Measurements from ENCODE around the gene ATF6B.

Gene ATF6B

DNA sequence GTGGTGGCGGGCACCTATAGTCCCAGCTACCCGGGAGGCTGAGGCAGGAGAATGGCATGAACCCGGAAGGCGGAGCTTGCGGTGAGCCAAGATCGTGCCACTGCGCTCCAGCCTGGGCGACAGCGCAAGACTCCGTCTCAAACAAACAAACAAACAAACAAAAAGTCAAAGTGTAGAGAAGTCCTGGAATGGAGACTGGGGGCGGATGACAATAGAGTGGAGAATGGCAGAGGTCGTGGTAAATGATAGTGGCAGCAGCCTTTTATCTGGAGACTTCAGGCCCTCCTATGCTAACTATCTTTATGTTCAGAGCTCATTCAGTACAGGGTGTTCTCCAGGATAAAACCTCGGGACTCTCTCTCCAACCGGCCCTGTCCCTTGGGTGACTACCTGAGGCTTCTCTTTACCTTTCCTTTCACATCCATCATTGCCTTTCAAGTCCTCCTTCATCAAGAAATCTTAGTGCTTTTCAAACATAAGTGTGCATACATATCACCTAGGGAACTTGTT, 3.4 kb upstream of the ATF6B start:
- DNase-seq (ENCODE audit: low read depth in 2 of 2), result no peak

DNA sequence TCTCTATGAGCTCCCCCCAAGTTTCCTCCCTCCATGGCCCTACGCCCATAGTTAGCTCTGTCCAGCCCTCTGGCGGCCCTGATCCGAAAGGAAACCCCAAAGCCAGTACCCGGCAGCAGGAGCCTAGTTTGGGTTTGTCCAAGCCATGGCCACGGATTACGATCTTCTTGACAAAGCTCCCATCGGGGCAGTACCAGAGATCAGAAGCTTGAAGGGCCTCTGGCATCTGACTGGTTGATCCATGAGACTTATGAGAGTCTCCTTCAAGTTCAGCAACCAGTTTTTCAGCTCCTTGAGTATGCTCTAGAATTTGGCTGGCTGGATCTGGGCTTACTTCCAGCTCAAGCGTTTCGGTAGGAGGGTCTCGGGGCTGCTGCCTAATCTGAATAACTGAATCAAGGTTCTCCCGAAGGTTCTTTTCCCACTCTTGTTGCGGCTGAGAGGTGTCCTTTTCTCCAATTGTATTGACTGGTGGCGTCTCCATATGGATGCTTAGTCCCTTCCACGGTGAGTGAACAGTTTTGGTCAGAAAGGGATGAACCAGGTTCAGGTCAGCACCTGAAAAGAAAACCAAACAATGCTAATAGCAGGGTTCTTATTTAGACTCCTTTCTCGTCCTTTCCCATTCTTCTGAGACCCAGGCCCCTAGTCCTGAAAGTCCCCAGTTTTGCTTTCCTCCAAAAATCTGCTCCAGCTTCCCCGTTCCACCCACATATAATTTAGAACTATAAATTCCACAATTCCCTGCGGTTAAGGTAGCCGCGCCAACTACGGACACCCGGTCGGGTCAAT, 1.4 kb upstream of the ATF6B start:
- DNase-seq (ENCODE audit: low read depth in 2 of 2), result no peak

DNA sequence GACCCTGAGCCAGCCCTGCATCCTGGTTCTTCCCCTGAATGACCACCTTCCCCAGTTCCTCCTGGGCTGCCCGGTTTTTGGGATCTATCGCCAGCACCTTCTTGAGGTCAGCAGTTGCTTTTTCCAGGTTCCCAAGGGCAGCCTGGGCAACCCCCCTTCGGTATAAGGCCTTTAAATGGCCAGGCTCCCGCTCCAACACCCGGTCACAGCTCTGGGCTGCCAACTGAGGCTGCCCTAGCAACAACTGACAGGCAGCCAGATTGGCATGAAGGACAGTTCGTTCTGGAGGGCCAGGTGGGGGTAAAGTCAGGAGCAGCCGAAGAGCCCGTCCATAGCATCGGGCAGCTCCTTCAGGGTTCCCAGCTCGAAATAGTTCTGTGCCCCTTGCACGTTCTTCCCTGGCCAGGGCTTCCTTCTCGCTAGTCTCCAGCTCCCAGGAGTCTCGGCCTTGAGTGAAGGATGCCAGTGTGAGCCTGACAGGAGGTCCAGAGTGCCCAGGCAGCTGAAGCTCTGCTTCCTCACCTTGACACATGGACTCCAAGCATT, 778 bp upstream of the ATF6B start:
- DNase-seq (ENCODE audit: low read depth in 2 of 2), result no peak

DNA sequence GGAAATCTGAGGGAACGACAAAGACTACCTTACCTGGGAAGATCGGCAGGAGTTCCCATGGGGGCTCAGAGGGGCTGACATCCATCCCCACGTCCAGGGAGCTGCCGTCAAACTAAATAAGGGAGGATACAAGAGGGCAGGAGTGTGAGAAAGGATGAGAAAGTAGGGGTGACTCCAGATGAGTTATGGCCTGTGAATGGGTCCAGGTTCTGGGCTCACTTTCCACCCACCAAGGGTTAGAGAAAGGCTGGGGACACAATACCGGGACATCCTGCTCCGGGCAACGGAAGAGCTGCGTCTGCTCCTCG, 683 bp downstream of the ATF6B start:
- no peak for DNase-seq (ENCODE audit: low read depth in 2 of 2)

DNA sequence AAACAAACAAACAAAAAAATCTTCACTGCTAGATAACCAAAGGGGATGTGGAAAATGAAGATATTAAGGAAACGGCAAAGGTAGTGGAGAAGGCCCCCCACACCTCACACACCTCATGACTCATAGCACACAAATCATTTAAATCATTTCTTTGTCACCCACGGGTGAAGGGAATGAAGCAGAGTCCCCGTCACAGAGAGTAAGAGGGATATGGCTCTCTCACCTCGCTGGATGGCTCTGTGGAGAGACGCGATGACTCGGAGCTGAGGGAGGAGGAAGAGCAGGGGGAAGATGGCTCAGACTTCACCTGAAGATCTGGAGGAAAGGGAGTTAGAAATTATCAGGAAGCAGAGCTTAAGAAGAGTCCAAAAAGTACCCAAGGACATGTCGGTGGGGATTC, 1.2 kb downstream of the ATF6B start:
- DNase-seq (ENCODE audit: low read depth in 2 of 2), result no peak

DNA sequence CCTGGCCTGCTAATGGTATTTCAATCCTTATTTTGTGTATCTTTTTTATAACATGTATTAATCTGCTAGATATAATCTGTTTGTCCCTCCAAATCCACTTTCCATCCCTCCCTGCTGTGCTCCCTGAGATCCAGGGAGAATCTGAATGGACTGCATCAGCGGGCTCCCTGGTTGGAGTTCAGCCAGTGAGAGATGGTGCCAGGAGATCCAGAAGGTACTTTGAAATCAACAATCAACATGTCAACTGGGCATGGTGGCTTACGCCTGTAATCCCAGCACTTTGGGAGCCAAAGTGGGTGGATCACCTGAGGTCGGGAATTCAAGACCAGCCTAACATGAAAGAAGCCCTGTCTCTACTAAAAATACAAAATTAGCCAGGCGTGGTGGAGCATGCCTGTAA, 4.4 kb downstream of the ATF6B start:
- DNase-seq (ENCODE audit: low read depth in 2 of 2), result no peak

DNA sequence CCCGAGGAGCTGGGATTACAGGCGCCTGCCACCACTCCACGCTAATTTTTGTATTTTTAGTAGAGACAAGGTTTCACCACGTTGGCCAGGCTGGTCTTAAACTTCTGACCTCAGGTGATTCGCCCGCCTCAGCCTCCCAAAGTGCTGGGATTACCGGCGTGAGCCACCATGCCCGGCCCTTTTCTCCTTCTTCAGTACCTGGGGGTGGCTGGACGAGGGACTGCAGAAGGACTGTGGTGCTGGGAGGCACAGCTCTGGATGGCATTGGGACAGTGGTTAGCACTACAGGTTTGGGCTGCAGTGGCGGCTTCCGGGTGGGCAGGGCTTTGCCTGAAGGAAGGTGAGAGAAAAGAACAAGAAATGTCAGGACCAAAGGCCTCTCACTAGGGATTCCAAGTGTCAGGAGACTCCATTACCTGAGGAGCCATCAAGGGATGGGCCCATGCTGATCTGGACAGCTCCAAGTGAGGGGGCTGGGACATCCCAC, 7.4 kb downstream of the ATF6B start:
- no peak for DNase-seq (ENCODE audit: low read depth in 2 of 2)

DNA sequence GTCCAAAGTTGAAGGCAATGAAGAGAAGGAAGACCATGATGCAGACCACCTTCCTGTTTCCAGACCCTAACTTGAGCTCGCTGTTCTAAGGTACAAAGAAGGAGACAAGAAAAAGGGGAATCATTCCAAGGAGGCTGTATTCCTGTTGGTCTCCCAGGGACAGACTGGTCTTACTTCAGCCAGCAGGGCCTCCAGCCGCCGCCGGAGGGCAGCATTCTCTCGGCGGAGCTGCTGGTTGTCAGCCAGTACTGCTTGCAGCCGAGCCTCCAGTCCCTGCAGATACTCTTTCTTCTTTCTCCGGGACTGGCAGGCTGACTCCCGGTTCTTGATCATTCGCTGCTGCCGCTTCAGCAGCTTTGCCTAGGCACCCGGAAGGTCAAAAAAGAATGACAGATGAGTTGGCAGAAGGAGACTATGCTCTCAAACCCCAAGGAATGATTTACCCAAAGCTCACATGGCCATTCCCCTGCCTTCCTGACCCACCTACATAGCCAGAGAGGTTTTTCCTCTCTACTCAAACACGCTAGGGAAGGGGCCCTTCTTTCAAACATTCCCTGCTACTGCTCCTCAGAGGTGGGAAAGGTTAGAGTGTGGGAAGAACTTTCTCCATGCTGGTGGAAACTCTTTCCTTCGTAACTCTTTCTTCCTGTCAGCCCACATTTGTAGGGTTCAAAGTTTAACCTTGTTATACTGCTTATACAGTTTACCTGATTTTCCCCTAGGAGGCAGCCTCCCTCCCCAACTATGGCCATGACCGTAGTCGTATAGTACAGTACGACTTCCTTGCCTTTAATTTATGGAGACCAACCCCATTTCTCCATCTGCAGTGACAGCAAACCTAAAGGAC, 9.0 kb downstream of the ATF6B start:
- peak; percentile 54 to 57 for DNase-seq (ENCODE audit: low read depth in 2 of 2)

DNA sequence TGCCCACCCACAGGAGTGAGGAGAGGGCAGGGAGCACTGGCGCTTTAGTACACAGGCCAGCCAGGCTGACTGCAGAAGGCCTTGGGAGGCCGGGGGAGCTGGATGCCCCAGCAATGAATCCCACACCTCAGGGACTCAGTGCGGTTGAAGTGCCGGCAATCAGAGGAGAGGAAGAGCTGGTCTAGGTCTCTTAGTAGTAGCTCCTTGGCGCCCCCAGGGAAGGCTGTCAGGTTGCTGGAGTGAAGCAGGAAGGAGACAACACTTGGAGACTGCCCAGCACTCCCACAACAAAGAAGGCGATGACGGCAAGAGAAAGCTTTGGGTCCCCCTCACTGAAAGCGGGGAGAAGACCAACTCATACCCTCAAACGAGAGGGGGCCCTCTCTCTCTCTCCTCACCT, 10.6 kb downstream of the ATF6B start:
- DNase-seq (ENCODE audit: low read depth in 2 of 2), result no peak

DNA sequence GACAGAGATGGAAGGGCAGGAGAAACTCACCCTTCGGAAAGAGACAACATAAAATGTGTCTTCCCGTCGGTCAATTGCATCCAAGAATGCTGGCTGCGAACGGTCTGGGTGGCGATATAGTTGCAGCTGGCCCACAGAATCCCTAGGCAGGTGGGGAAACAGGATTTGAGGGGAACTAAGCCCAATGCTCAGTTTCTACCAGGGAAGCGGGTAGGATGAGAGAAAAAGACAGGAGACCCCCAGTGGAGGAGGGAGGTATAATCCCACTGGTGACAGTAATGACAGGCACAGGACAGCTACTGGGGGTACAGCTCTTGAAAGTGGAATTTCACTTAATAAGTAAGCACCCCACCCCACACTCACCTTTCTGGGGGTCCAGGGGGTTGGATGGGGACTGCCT, 11.4 kb downstream of the ATF6B start:
- no peak for DNase-seq (ENCODE audit: low read depth in 2 of 2)

DNA sequence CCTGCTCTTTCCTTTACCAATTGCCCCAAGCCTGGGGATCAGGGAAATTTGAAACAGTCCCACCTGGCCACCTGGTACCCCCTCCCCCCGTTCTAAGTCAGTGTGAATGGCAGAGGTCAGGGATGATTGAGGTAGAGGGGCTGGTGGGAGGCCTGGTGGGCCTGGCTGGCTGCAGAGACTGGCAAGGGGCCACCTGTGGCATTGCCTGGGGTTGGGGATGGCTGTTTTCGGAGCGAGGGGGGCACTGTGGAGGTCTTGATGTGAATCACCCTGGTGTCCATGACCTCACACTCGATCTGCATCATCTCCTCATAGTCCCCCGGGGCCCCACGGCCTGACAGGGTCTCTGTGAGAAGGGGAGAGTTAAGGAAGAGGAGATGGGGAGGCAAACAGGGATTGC, 12.4 kb downstream of the ATF6B start:
- no peak for DNase-seq (ENCODE audit: low read depth in 2 of 2)

DNA sequence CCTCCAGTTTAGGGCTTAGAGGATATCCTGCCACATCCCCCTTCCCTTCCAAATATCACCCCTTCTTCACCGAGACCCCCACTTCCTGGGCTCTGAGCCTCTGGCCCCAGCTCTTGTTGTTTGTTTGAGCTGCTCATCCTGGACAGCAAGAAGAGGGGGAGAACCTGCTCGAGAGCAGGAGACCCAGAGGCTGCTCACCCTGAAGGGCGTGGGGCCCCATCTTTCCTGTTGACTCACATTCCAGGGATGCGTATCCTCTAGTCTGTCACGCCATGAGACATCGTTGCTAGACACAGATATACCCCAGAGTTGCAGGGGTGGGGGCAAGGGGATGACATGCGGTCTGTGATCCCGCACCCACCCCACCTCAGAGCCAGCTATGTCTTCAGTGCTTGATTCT, 13.2 kb downstream of the ATF6B start:
- no peak for DNase-seq (ENCODE audit: low read depth in 2 of 2)

DNA sequence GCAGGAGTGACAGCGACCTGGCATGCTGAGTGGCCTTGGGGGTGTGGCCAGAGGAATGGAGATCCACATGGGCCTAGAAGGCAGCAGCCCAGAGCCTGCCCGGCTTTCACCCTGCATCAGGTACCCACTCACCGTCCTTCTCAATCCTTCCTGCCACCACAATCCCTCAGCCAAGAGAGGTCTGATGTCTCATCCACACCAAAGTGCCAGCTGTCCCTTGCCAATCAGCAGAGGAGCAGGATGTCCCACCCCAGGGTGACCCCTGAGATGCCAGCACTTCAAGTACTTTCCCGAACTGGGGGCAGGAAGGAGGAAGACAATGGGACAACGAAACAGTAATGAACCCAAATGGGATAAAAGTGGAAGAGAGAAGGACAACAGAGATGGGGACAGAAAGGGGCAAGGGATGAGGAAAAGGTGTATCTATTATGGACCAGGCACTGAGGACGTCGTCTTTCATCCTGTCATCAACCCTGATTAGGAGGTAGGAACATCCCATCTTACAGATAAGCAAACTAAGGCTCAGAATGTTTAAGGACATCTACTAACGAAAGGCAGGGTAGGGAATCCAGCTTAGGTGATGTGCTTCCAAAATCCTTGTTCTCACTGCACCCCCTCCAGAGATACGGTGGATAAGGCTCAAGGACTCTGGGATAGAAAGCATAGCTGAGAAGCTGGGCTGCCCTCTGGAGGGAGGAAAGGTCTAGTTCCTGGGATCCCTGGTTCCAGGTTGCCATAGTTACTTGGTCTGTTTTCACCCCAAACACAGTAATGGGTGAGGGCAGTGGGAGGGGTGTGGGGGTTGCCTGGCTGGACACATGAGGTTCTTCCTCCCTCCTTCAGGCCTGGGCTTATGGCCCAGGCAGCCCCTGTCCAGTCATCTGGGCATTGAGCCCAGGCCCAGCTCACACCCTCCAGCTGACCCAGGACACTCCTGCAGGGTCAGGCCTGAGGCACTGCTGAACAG, 14.4 kb downstream of the ATF6B start:
- DNase-seq (ENCODE audit: low read depth in 2 of 2), result no peak

DNA sequence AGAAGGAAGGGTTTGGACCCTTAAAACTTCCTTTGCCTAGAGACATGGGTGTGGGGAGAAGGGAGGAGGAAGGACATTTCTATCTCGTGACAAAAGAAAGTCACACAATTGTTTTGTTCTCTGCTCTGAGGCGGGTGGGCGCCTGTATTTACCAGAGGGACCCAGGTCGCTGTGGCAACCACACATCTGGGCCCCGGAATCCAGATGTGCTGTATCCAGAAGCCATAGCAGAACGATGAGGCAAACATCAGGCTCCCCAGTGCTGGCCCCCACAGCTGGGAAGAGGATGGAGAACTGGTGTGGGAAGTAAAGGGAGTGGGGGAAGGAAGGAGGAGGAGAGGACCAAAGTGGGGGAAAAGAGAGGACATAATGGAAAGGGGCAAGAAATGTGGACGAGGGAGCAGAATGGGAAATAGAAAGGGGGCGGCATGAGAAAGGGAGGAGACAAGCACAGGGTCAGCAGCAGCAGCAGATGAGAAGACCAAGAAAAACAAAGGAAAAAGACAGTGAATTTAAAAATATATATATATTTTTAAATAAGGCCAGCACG, 15.5 kb downstream of the ATF6B start:
- no peak for DNase-seq (ENCODE audit: low read depth in 2 of 2)

DNA sequence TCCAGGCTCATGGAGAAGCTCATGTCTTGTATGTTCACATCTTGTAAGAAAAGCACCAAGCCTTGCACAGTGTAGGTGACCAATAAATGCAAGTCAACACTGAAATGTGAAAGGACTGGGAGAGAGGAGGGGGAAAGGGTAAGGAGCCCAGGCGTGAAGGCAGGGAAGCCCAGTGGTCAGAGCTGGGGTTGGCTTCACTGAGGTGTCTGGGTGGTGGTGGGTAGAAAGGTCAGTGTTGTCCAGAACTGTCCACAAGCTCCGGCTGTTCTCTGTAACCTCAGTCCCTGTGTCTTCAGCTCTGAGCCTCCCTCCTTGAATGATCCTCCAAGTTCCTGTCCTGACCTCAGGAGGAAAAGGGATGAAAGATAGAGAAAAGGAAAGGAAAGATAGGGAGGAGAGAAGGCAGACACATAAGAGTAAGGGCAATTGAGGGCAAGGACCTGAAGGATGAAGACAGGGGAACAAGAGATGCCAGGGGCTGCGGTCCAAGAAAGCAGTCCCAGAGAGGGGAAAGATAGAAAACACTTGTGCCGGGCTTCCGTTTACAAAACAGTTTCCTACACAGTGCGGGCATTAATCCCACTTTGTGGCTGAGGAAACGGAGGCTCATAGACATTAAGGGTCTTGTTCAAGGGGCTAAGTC, 16.5 kb downstream of the ATF6B start:
- DNase-seq (ENCODE audit: low read depth in 2 of 2), result no peak

DNA sequence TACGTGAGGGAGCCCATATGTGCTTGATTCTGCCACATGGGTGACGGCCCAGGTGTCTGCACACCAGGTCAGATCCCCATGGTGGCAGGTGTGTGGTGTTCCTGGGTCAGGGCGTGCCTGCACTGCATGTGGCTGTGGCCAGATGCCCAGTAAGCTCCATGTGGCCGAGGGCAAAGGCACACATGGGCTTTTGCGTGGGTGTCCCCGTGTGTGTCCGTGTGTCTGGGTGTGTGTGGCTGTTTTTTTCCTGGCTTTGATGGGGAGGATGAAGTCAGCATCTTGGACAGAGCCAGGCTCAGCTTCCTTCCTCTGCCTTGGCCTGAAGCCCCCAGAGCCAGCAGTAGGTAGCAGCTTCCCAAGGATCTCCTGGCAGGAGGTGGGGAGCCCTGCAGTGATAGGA, 17.4 kb downstream of the ATF6B start:
- no peak for DNase-seq (ENCODE audit: low read depth in 2 of 2)

DNA sequence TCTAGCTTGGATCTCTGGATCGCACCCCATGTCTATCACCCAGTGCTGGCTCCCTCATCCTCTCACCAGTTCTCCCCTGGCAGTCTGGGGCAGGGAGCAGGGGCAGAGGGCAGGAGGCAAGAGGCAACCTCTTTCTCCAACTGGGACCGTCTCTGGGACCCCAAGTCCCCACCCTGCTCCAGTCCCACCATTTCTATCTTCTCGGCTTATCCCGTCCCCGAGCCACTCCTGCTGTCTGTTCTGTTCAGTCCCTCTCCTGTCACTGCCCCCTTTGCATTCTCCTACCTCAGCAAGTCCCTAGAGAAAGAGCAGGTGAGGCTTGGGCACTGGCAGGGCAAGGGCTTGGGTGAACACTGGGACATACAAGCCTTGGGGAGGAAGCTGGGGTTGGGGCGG, 18.3 kb downstream of the ATF6B start:
- no peak for DNase-seq (ENCODE audit: low read depth in 2 of 2)

DNA sequence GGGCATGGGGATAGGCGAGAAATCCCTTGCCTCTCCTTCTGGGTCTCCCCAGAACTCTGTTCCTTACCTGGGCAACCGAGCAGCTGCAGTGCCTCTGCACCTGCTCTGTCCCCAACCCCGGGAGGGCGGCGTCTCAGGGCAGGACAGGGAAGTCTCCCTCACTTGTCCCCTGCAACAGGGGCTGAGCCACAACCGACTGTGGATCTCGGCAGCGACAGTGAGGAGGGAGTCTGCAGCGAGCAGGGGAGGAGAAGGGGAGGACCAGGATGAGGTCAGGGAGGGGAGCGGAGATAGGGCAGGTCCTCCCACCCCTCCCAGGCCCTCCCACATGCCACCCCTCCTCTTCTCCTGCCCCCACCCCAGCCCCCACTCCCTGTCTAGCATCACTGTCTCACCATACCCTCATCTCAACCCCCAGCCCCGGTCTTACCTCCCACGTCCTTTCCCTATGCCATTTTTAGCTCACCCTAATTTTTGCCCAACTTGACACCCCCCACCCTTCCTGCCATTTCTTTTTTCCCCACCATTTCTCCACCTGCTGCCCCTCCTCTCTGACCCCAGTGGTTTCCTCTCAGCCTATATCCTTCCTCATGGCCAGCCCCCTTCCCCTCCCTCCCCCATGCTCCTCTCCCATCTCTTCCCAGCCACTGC, 18.8 kb downstream of the ATF6B start, which contains the start of gene TNXB:
Gene TNXB (minus strand): TSS at position 225 of the 651 bp plus-strand sequence. CDS start 11,140 bp downstream, outside the sequence.
- no peak for DNase-seq (ENCODE audit: low read depth in 2 of 2)

DNA sequence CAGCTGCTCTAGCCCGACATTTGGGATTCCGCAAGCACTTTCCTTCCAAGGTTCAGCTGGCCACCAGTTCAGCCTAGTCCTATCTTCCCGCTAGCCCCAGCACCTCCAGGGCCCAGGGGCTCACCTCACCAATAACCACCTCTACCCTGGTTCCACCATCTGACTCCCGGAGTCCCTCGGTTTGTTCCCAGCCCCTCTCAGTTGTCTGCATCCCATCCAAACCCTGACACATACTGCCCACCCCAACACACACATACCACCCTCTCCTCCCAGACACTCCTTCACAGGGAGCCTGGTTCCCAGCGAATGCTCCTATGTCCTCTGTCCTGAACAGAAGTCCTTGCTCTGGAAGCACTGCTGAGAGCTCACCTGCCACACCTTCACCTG, 19.3 kb downstream of the ATF6B start:
- DNase-seq (ENCODE audit: low read depth in 2 of 2), result no peak

DNA sequence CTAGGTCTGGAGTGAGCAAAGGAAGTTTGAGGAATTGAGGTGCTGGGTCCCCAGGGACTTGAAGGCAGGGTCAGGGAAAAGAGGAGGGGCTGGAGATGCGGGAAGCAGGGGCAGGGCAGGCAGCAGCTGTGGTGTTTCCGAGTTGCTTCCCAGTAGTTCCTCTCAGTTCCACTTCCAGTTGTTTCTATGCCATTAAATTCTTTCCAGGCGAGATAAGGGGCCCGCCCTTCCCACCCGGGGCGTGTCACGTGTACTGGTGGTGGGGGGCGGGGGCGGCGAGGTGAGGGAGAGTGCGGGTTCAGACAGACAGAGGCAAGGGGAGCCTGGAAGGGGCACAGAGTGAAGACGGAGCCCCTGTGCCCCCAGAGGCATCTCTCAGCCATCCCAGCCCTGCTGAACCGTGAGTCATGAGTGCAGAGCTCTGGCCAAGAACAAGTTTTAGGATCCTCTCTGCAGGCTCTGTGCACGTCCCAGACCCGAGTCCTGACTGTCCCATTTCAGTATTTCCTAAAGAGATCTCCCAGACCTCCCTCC, 19.9 kb downstream of the ATF6B start:
- DNase-seq (ENCODE audit: low read depth in 2 of 2), result no peak
